CD14-positive monocyte (primary cell): ENCODE data around the gene RAB44. TPM values are rescaled to one million over a fixed set of nuclear protein-coding genes. Genes with fewer than 3 reads are reported as not detected.

Experiments used
- DNase-seq, 3 donors: peaks; one replicate each; pipeline ENCODE4 v3.0.0-alpha.2; 2011 to 2022
- H2AFZ ChIP-seq: 2 replicates; pipeline ENCODE4 v1.6.0; 2012; ENCODE audit warnings: mild to moderate bottlenecking, low read depth, low read length, inconsistent platforms; ENCODE audit not compliant: insufficient read depth, poor library complexity, severe bottlenecking
- H3K27ac ChIP-seq, 2 donors: 1 replicate in 1 of 2; 2 replicates in 1 of 2; pipeline ENCODE4 v1.5.1; 2012 to 2013; ENCODE audit warnings: low read length in 2 of 2, control low read depth in 1 of 2, inconsistent platforms in 1 of 2, low read depth in 1 of 2, mild to moderate bottlenecking in 1 of 2
- H3K27me3 ChIP-seq, 2 donors: one replicate each; pipeline versions ENCODE4 v1.6.0 to v1.6.1; 2011 to 2013; ENCODE audit warnings: low read length in 2 of 2; ENCODE audit not compliant: control insufficient read depth in 2 of 2, insufficient read depth in 2 of 2
- H3K36me3 ChIP-seq, 2 donors: replicated peaks in 1 of 2; 1 replicate in 1 of 2; 2 replicates in 1 of 2; pipeline versions ENCODE4 v1.5.1 to v1.6.1; 2012 to 2013; ENCODE audit warnings: low read length in 2 of 2, control low read depth in 1 of 2, inconsistent platforms in 1 of 2, mild to moderate bottlenecking in 1 of 2; ENCODE audit not compliant: insufficient read depth in 2 of 2, control insufficient read depth in 1 of 2
- H3K4me1 ChIP-seq, 2 donors: 1 replicate in 1 of 2; 2 replicates in 1 of 2; pipeline versions ENCODE4 v1.5.1 to v1.6.1; 2012 to 2013; ENCODE audit warnings: low read length in 2 of 2, control low read depth in 1 of 2, inconsistent platforms in 1 of 2, mild to moderate bottlenecking in 1 of 2, moderate library complexity in 1 of 2; ENCODE audit not compliant: insufficient read depth in 2 of 2, control insufficient read depth in 1 of 2
- H3K4me2 ChIP-seq: replicated peaks from 2 replicates; pipeline ENCODE3; 2012; ENCODE audit warnings: low read length, moderate library complexity, mild to moderate bottlenecking; ENCODE audit not compliant: poor library complexity, severe bottlenecking; ENCODE audit errors: extremely low read depth
- H3K4me3 ChIP-seq, 3 experiments: fragments of 200-600 bp in 1 of 3; sonication (generic) in 1 of 3; replicated peaks in 1 of 3; 1 replicate in 2 of 3; 2 replicates in 1 of 3; pipeline ENCODE4 v1.5.1; 2011 to 2013; ENCODE audit warnings: low read length in 3 of 3, mild to moderate bottlenecking in 3 of 3, control low read depth in 2 of 3, low read depth in 2 of 3, inconsistent platforms in 1 of 3, moderate library complexity in 1 of 3
- H3K79me2 ChIP-seq: 2 replicates; pipeline ENCODE4 v1.6.0; 2012; ENCODE audit warnings: mild to moderate bottlenecking, control low read depth, inconsistent platforms, low read length, moderate library complexity; ENCODE audit not compliant: insufficient read depth
- H3K9ac ChIP-seq: 2 replicates; pipeline ENCODE4 v1.6.0; 2017; ENCODE audit warnings: low read length, mild to moderate bottlenecking; ENCODE audit not compliant: insufficient read depth, poor library complexity, severe bottlenecking
- H3K9me3 ChIP-seq, 2 donors: replicated peaks in 1 of 2; 1 replicate in 1 of 2; 2 replicates in 1 of 2; pipeline versions ENCODE4 v1.5.1 to v1.6.1; 2012 to 2013; ENCODE audit warnings: low read length in 2 of 2, control low read depth in 1 of 2; ENCODE audit not compliant: control insufficient read depth in 1 of 2, insufficient read depth in 1 of 2
- H4K20me1 ChIP-seq: 2 replicates; pipeline ENCODE4 v1.6.0; 2012; ENCODE audit warnings: mild to moderate bottlenecking, low read length, control low read depth, moderate library complexity; ENCODE audit not compliant: insufficient read depth
- H3K27ac Mint-ChIP-seq, 7 donors: one replicate each; pipeline ENCODE4 v1.8.0; 2020; ENCODE audit warnings: mild to moderate bottlenecking in 7 of 7, mixed read lengths in 7 of 7, moderate library complexity in 6 of 7, inconsistent platforms in 2 of 7
- H3K27me3 Mint-ChIP-seq, 3 donors: one replicate each; pipeline ENCODE4 v1.8.0; 2021 to 2022; ENCODE audit warnings: low read depth in 3 of 3, mild to moderate bottlenecking in 3 of 3, mixed read lengths in 3 of 3, moderate library complexity in 3 of 3, inconsistent platforms in 1 of 3
- H3K36me3 Mint-ChIP-seq, 2 donors: one replicate each; pipeline ENCODE4 v1.8.0; 2020; ENCODE audit warnings: mixed read lengths in 2 of 2, inconsistent platforms in 1 of 2, mild to moderate bottlenecking in 1 of 2
- H3K4me1 Mint-ChIP-seq: one replicate; pipeline ENCODE4 v1.8.0; 2020; ENCODE audit warnings: mild to moderate bottlenecking, mixed read lengths
- H3K4me3 Mint-ChIP-seq, 2 donors: one replicate each; pipeline ENCODE4 v1.8.0; 2020; ENCODE audit warnings: mild to moderate bottlenecking in 2 of 2, mixed read lengths in 2 of 2, moderate library complexity in 1 of 2
- H3K9me3 Mint-ChIP-seq, 7 donors: one replicate each; pipeline ENCODE4 v1.8.0; 2020 to 2022; ENCODE audit warnings: mixed read lengths in 7 of 7, mild to moderate bottlenecking in 6 of 7, moderate library complexity in 6 of 7, inconsistent platforms in 2 of 7
- CTCF ChIP-seq: fragments of 200-600 bp; IDR thresholded peaks from one replicate; pipeline ENCODE4 v1.8.0; 2022; ENCODE audit warnings: antibody characterized with exemption, mild to moderate bottlenecking
- WGBS: methylation state at CpG from one replicate; pipeline ENCODE4 v1.1.5; 2013; ENCODE audit warnings: missing lambda C conversion rate; ENCODE audit not compliant: insufficient coverage; 5-methylcytosine and 5-hydroxymethylcytosine counted together
- intact Hi-C, 2 donors: fragments of 100-400 bp; cut with micrococcal nuclease; formaldehyde crosslinking; loops; one replicate each; pipeline versions ENCODE4 v1.15.0 to v1.15.1; 2023
- polyA plus RNA-seq, 3 donors: library from polyadenylated mRNA; depleted of rRNA in 1 of 3; unstranded in 2 of 3; stranded (reverse) in 1 of 3; fragments of 300-500 nt in 2 of 3; fragments of >200 nt in 1 of 3; fragmentation: Illumina TruSeq in 2 of 3; gene quantifications; 1 replicate in 2 of 3; 2 replicates in 1 of 3; pipeline ENCODE4 v1.2.3, GENCODE V29; 2012 to 2021

RAB44 gene
- polyA plus RNA-seq, 3 donors = 1.5 to 18.0 (median 1.9) TPM

- peaks cover 0 to 3% (median 0%) of the 10 kb centered on the region in 7 donors for H3K9me3 Mint-ChIP-seq
- peak overlapping the region in 3 of 7 donors; percentile 15 to 69 (median 33) for H3K27ac Mint-ChIP-seq
- Histone ChIP-seq H3K27ac (no peak overlapping the region), H3K36me3 (peaks cover 8 to 39% of the 10 kb centered on the region in 2 donors), H3K27me3 (no peaks in the 10 kb centered on the region), H3K4me2 (no peak overlapping the region), H3K79me2 (peaks cover 16% of the 10 kb centered on the region), H3K4me1 (peaks cover 56 to 61% of the 10 kb centered on the region in 2 donors), H2AFZ (no peak overlapping the region), H4K20me1 (peaks cover 40% of the 10 kb centered on the region), H3K9me3 (no peaks in the 10 kb centered on the region), H3K4me3 (no peak overlapping the region), H3K9ac (no peak overlapping the region)
- H3K36me3 Mint-ChIP-seq = peaks cover 45 to 53% of the 10 kb centered on the region in 2 donors
- H3K4me1 Mint-ChIP-seq = peaks cover 58% of the 10 kb centered on the region
- intact Hi-C loops = no loop called here
- TF ChIP-seq CTCF = no peak
- H3K27me3 Mint-ChIP-seq = peaks cover 0 to 2% (median 0%) of the 10 kb centered on the region in 3 donors
- H3K4me3 Mint-ChIP-seq = no peak overlapping the region
- DNase-seq = no peak
- WGBS = 83% methylated on average over 1 of the region's 6 CpGs
Measured at GRCh38 chr6:36688063-36688738, 9.4 kb upstream of the RAB44 start.

GRCh38 chr6:36688739-36689075 lies 8.9 kb upstream of the RAB44 start:
- Histone ChIP-seq H2AFZ (no peak overlapping the region), H3K4me3 (no peak overlapping the region), H3K27me3 (no peaks in the 10 kb centered on the region), H3K4me2 (no peak overlapping the region), H3K79me2 (peaks cover 11% of the 10 kb centered on the region), H3K4me1 (peaks cover 51 to 56% of the 10 kb centered on the region in 2 donors), H3K36me3 (peaks cover 8 to 34% of the 10 kb centered on the region in 2 donors), H3K9me3 (no peaks in the 10 kb centered on the region), H4K20me1 (peaks cover 35% of the 10 kb centered on the region), H3K9ac (no peak overlapping the region), H3K27ac (no peak overlapping the region)
- Mint-ChIP-seq H3K4me1 (peaks cover 57% of the 10 kb centered on the region), H3K36me3 (peaks cover 40 to 48% of the 10 kb centered on the region in 2 donors), H3K9me3 (peaks cover 0 to 2% (median 0%) of the 10 kb centered on the region in 7 donors), H3K27ac (no peak overlapping the region), H3K27me3 (peaks cover 0 to 2% (median 0%) of the 10 kb centered on the region in 3 donors), H3K4me3 (no peak overlapping the region)
- intact Hi-C loops = no loop called here
- 95% methylated on average over 2 of the region's 5 CpGs for WGBS
- TF ChIP-seq CTCF = no peak
- DNase-seq = peak in 1 of 3 donors; percentile 17
